K562 (cell line): Measurements from ENCODE around the gene CEP44.

Experiments used
- ADNP ChIP-seq: fragments of 200-800 bp; sonication (Bioruptor generic); IDR thresholded peaks from 2 replicates; pipeline ENCODE4 v1.6.1; 2016; ENCODE audit warnings: missing genetic modification characterization, missing compliant biosample characterization
- ATF6 ChIP-seq: sonication (generic); formaldehyde crosslinking; IDR thresholded peaks from 2 replicates; pipeline ENCODE4 v1.4.0; 2020; ENCODE audit warnings: mild to moderate bottlenecking, missing genetic modification reagents
- BHLHE40 ChIP-seq: IDR thresholded peaks from 2 replicates; pipeline ENCODE4 v1.6.1; 2011; ENCODE audit warnings: low read length, improper control_type of control experiment
- CTCF ChIP-seq, 3 experiments: IDR thresholded peaks in 2 of 3; conservative IDR thresholded peaks in 1 of 3; 2 replicates each; pipeline ENCODE4 v1.5.1; 2011 to 2012; ENCODE audit warnings: low read length in 3 of 3, mild to moderate bottlenecking in 3 of 3, control low read depth in 2 of 3, improper control_type of control experiment in 1 of 3, inconsistent platforms in 1 of 3, low read depth in 1 of 3, mixed read lengths in 1 of 3, moderate library complexity in 1 of 3; ENCODE audit not compliant: insufficient read depth in 2 of 3
- FOSL1 ChIP-seq: fragments of 200-800 bp; sonication (Bioruptor generic); conservative IDR thresholded peaks from 2 replicates; pipeline ENCODE4 v1.6.1; 2016; ENCODE audit warnings: missing genetic modification characterization, missing compliant biosample characterization
- FOXA1 ChIP-seq: fragments of 450-650 bp; IDR thresholded peaks from 2 replicates; pipeline ENCODE4 v1.6.1; 2016; ENCODE audit warnings: mild to moderate bottlenecking, borderline replicate concordance
- SNAPC5 ChIP-seq: fragments of 250-450 bp; sonication (Bioruptor Pico); IDR thresholded peaks from 2 replicates; pipeline ENCODE4 v1.8.0; 2021; ENCODE audit warnings: moderate library complexity, mild to moderate bottlenecking, inconsistent platforms
- TCF7L2 ChIP-seq: fragments of 150-350 bp; IDR thresholded peaks from 2 replicates; pipeline ENCODE4 v1.6.1; 2016; ENCODE audit warnings: low read depth, mild to moderate bottlenecking, low read length, moderate library complexity
- ZBTB49 ChIP-seq: sonication (generic); formaldehyde crosslinking; IDR thresholded peaks from 2 replicates; pipeline ENCODE4 v1.8.0; 2022; ENCODE audit warnings: missing genetic modification reagents, mild to moderate bottlenecking, borderline replicate concordance
- ZKSCAN8 ChIP-seq: fragments of 200-800 bp; sonication (Bioruptor generic); IDR thresholded peaks from 2 replicates; pipeline ENCODE4 v1.6.1; 2016; ENCODE audit warnings: missing genetic modification characterization, missing compliant biosample characterization
- ZNF785 ChIP-seq: fragments of 250-450 bp; sonication (Bioruptor Pico); IDR thresholded peaks from 2 replicates; pipeline ENCODE4 v1.4.0; 2020; ENCODE audit warnings: mild to moderate bottlenecking

GRCh38 chr4:174369985-174370384, 86.3 kb downstream of the CEP44 start:
- no peak for TF ChIP-seq ADNP
- TF ChIP-seq FOXA1 = no peak
- no peak for TF ChIP-seq CTCF (IDR thresholded peaks at IDR 0.05 in 2 of 3, conservative IDR thresholded peaks at IDR 0.05 in 1 of 3; ENCODE audit: insufficient read depth in 2 of 3, low read depth in 1 of 3, low read length in 3 of 3)
- no peak for TF ChIP-seq ATF6
- no peak for TF ChIP-seq ZKSCAN8 (CRISPR knock-in tag)
- no peak for TF ChIP-seq SNAPC5 (CRISPR knock-in tag)
- TF ChIP-seq TCF7L2 = no peak
- TF ChIP-seq BHLHE40 = no peak
- no peak for TF ChIP-seq ZBTB49 (CRISPR knock-in tag)
- TF ChIP-seq FOSL1 = no peak
- TF ChIP-seq ZNF785 (CRISPR knock-in tag) = no peak
